Erythroblast (primary cell): ENCODE data around the gene IGSF9B.

ENCODE experiments used
- GATA1 ChIP-seq: IDR thresholded peaks from 2 replicates; pipeline ENCODE4 v1.6.1; 2011; ENCODE audit warnings: low read depth, mild to moderate bottlenecking, control low read depth, low read length, moderate library complexity
- POLR2A ChIP-seq: IDR thresholded peaks from 2 replicates; pipeline ENCODE4 v1.6.1; 2011; ENCODE audit warnings: mild to moderate bottlenecking, low read length

- no peak for TF ChIP-seq POLR2A
- TF ChIP-seq GATA1, result no peak
Measured at GRCh38 chr11:133903056-133903455, 53.7 kb downstream of the IGSF9B start.
